ENCODE measurements around the gene CHRNA9. TPM values are rescaled to one million over a fixed set of nuclear protein-coding genes. Genes with fewer than 3 reads are reported as not detected.

Gene CHRNA9
- total and polyA plus RNA-seq, 2 donors (not counting 1 experiment from before 2014, with no cell fraction given) = 0.07 TPM; not detected in 1

DNA sequence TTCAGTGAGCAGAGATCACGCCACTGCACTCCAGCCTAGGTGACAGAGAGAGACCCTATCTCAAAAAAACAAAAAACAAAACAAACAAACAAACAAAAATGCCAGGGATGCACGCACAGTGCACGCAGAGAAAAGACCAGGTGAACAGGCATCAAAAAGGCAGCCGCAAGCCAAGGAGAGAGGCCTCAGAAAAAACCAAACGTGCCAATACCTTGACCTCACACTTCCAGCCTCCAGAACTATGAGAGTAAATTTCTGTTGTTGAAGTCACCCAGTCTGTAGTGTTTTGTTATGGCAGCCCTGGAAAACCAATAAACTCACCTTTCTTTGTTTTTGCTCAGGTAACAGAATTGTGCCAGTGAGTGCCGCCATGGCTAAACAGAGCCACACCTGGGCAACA lies 66.0 kb downstream of the CHRNA9 start:
- H2AFZ ChIP-seq (ENCODE audit: insufficient read depth, low read depth, low read length, poor library complexity, severe bottlenecking) = no peak overlapping the region
- H3K79me2 ChIP-seq (ENCODE audit: control insufficient read depth, insufficient read depth, low read length) = no peaks in the 10 kb centered on the region
- no peak overlapping the region for H3K4me2 ChIP-seq (replicated peaks; ENCODE audit: low read depth, low read length, poor library complexity, severe bottlenecking)
- peaks cover 0 to 3% (median 0%) of the 10 kb centered on the region in 3 donors for H3K9me3 ChIP-seq (ENCODE audit: control extremely low read depth in 1 of 3, control insufficient read depth in 2 of 3, insufficient read depth in 1 of 3, low read length in 2 of 3)
- Mint-ChIP-seq H3K27me3 (no peaks in the 10 kb centered on the region), H3K9me3 (ENCODE audit: insufficient read depth) (peaks cover 5% of the 10 kb centered on the region), H3K27ac (no peak overlapping the region), H3K4me1 (no peaks in the 10 kb centered on the region), H3K4me3 (no peak overlapping the region)
- no peaks in the 10 kb centered on the region for H3K27me3 ChIP-seq (replicated peaks in 1 of 4; ENCODE audit: control extremely low read depth in 1 of 4, control insufficient read depth in 3 of 4, insufficient read depth in 4 of 4, low read length in 3 of 4)
- intact Hi-C loops (cut with micrococcal nuclease) = no loop called here
- no peaks in the 10 kb centered on the region for H3K4me1 ChIP-seq (ENCODE audit: control insufficient read depth in 2 of 2, insufficient read depth in 2 of 2, low read length in 2 of 2)
- ATAC-seq (ENCODE audit: low read depth) = no peak
- no peak overlapping the region for H3K4me3 ChIP-seq (ENCODE audit: control extremely low read depth in 1 of 5, extremely low read depth in 1 of 5, insufficient read depth in 1 of 5, low read depth in 2 of 5, low read length in 4 of 5)
- no peak for DNase-seq
- no peaks in the 10 kb centered on the region for H4K20me1 ChIP-seq (ENCODE audit: control insufficient read depth, insufficient read depth, low read length, poor library complexity, severe bottlenecking)
- TF ChIP-seq, protein P1, sequence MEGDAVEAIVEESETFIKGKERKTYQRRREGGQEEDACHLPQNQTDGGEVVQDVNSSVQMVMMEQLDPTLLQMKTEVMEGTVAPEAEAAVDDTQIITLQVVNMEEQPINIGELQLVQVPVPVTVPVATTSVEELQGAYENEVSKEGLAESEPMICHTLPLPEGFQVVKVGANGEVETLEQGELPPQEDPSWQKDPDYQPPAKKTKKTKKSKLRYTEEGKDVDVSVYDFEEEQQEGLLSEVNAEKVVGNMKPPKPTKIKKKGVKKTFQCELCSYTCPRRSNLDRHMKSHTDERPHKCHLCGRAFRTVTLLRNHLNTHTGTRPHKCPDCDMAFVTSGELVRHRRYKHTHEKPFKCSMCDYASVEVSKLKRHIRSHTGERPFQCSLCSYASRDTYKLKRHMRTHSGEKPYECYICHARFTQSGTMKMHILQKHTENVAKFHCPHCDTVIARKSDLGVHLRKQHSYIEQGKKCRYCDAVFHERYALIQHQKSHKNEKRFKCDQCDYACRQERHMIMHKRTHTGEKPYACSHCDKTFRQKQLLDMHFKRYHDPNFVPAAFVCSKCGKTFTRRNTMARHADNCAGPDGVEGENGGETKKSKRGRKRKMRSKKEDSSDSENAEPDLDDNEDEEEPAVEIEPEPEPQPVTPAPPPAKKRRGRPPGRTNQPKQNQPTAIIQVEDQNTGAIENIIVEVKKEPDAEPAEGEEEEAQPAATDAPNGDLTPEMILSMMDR (IDR thresholded peaks at IDR 0.05) = no peak
- no peak for TF ChIP-seq EZH2 (IDR thresholded peaks at IDR 0.05; ENCODE audit: borderline replicate concordance, insufficient read depth, low read depth, low read length, poor library complexity, severe bottlenecking)
- ChIA-PET POLR2A (no interaction called here), CTCF (no interaction called here)
- no peak overlapping the region for H3K27ac ChIP-seq (ENCODE audit: low read length in 2 of 2)
- no peaks in the 10 kb centered on the region for H3K36me3 ChIP-seq (replicated peaks in 1 of 2; ENCODE audit: control extremely low read depth in 1 of 2, control insufficient read depth in 1 of 2, extremely low read depth in 1 of 2, insufficient read depth in 2 of 2, low read length in 1 of 2)
- WGBS (ENCODE audit: insufficient coverage) = 95% methylated on average over 2 of the region's 6 CpGs
- H3K9ac ChIP-seq (ENCODE audit: low read length) = no peak overlapping the region

DNA sequence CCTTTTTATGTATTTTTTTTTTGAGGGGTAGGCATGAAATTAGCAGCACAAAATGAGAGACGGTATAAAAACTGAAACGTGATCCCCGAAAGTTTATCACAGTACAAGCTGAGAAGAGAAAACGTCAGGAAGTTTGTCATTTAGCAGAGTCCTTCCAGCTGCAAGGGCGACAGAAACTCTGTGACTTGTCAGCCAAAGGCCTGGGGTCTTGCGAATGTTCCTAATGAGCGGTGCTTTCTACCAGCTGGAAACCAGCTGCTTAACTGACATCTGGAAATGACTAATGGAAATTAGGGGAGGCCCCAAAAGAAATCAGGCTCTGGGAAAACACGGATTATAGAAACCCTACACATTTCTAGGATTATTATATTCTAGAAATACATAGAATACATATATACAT lies 66.5 kb downstream of the CHRNA9 start:
- ChIA-PET POLR2A (no interaction called here), CTCF (no interaction called here)
- H3K4me3 ChIP-seq (ENCODE audit: control extremely low read depth in 1 of 5, extremely low read depth in 1 of 5, insufficient read depth in 1 of 5, low read depth in 2 of 5, low read length in 4 of 5) = no peak overlapping the region
- H3K9ac ChIP-seq (ENCODE audit: low read length) = no peak overlapping the region
- no peaks in the 10 kb centered on the region for H4K20me1 ChIP-seq (ENCODE audit: control insufficient read depth, insufficient read depth, low read length, poor library complexity, severe bottlenecking)
- H3K9me3 ChIP-seq (ENCODE audit: control extremely low read depth in 1 of 3, control insufficient read depth in 2 of 3, insufficient read depth in 1 of 3, low read length in 2 of 3) = peaks cover 0 to 8% (median 5%) of the 10 kb centered on the region in 3 donors
- H2AFZ ChIP-seq (ENCODE audit: insufficient read depth, low read depth, low read length, poor library complexity, severe bottlenecking) = no peak overlapping the region
- H3K36me3 ChIP-seq (replicated peaks in 1 of 2; ENCODE audit: control extremely low read depth in 1 of 2, control insufficient read depth in 1 of 2, extremely low read depth in 1 of 2, insufficient read depth in 2 of 2, low read length in 1 of 2) = no peaks in the 10 kb centered on the region
- Mint-ChIP-seq H3K4me1 (no peaks in the 10 kb centered on the region), H3K27ac (no peak overlapping the region), H3K9me3 (ENCODE audit: insufficient read depth) (peaks cover 5% of the 10 kb centered on the region), H3K4me3 (no peak overlapping the region), H3K27me3 (no peaks in the 10 kb centered on the region)
- no peaks in the 10 kb centered on the region for H3K79me2 ChIP-seq (ENCODE audit: control insufficient read depth, insufficient read depth, low read length)
- WGBS (ENCODE audit: insufficient coverage) = 89% methylated on average over 7 of the region's 8 CpGs
- no peak for DNase-seq
- H3K4me1 ChIP-seq (ENCODE audit: control insufficient read depth in 2 of 2, insufficient read depth in 2 of 2, low read length in 2 of 2) = no peaks in the 10 kb centered on the region
- ATAC-seq (ENCODE audit: low read depth) = no peak
- TF ChIP-seq, protein P1 (IDR thresholded peaks at IDR 0.05) = no peak
- TF ChIP-seq EZH2 (IDR thresholded peaks at IDR 0.05; ENCODE audit: borderline replicate concordance, insufficient read depth, low read depth, low read length, poor library complexity, severe bottlenecking) = no peak
- no peaks in the 10 kb centered on the region for H3K27me3 ChIP-seq (replicated peaks in 1 of 4; ENCODE audit: control extremely low read depth in 1 of 4, control insufficient read depth in 3 of 4, insufficient read depth in 4 of 4, low read length in 3 of 4)
- H3K27ac ChIP-seq (ENCODE audit: low read length in 2 of 2) = no peak overlapping the region
- no peak overlapping the region for H3K4me2 ChIP-seq (replicated peaks; ENCODE audit: low read depth, low read length, poor library complexity, severe bottlenecking)
- intact Hi-C loops (cut with micrococcal nuclease) = no loop called here
